NCI-H82 treated with DMSO at 0.1 percent for 48 hours (cell line): ENCODE results near the gene VILL.
"Not testable (repeated sequence)": the region's sequence is repeated elsewhere in the genome, so short reads cannot be mapped to it uniquely, and the experiment has no call there.

Experiments used
- DNase-seq: peaks from one replicate; lab custom pipeline; 2025; ENCODE audit not compliant: unreplicated experiment; lab: John Stamatoyannopoulos, UW

VILL gene

GRCh38 chr3:38032328-38032865, 41.8 kb downstream of the VILL start:
- DNase-seq = no peak

- not testable (repeated sequence) for DNase-seq
Observed at GRCh38 chr3:38033586-38033985, 43.0 kb downstream of the VILL start.

GRCh38 chr3:38034335-38034734, 43.7 kb downstream of the VILL start:
- not testable (repeated sequence) for DNase-seq

- no peak for DNase-seq
Observed at GRCh38 chr3:38036286-38036685, 45.7 kb downstream of the VILL start.

GRCh38 chr3:38036906-38037305, 46.3 kb downstream of the VILL start:
- no peak for DNase-seq

- no peak for DNase-seq
Observed at GRCh38 chr3:38038447-38038911, 47.9 kb downstream of the VILL start.

- no peak for DNase-seq
Observed at GRCh38 chr3:38039101-38039898, 48.7 kb downstream of the VILL start, which contains the start of gene DLEC1. TSS of gene DLEC1 (plus strand) at chr3:38039208. CDS start at chr3:38039226, 18 bp downstream.

- no peak for DNase-seq
Observed at GRCh38 chr3:38039899-38040261, 49.3 kb downstream of the VILL start.

GRCh38 chr3:38040401-38040800, 49.8 kb downstream of the VILL start:
- no peak for DNase-seq

GRCh38 chr3:38043486-38043885, 52.9 kb downstream of the VILL start:
- no peak for DNase-seq

- DNase-seq = no peak
Observed at GRCh38 chr3:38046027-38046426, 55.4 kb downstream of the VILL start.

- DNase-seq = no peak
Observed at GRCh38 chr3:38046821-38047220, 56.2 kb downstream of the VILL start.

GRCh38 chr3:38047896-38048295, 57.3 kb downstream of the VILL start:
- no peak for DNase-seq

GRCh38 chr3:38049358-38050126, 59.0 kb downstream of the VILL start:
- DNase-seq = no peak

- DNase-seq = no peak
Observed at GRCh38 chr3:38051131-38051530, 60.5 kb downstream of the VILL start.

GRCh38 chr3:38053286-38053685, 62.7 kb downstream of the VILL start:
- DNase-seq = not testable (repeated sequence)

GRCh38 chr3:38053813-38054498, 63.4 kb downstream of the VILL start:
- not testable (repeated sequence) for DNase-seq

- no peak for DNase-seq
Observed at GRCh38 chr3:38054499-38055001, 64.0 kb downstream of the VILL start.
